H54 (cell line): ENCODE results near the gene TEX12.
"Not testable (repeated sequence)": the region's sequence is repeated elsewhere in the genome, so short reads cannot be mapped to it uniquely, and the experiment has no call there.

Experiments
- DNase-seq: peaks from one replicate; pipeline ENCODE4 v3.0.0; 2011; ENCODE audit warnings: low spot score, mixed read lengths; ENCODE audit not compliant: insufficient read length
- FAIRE-seq: peaks from 3 replicates; lab custom pipeline; 2011; peaks lifted over from hg19 to GRCh38; lab: Jason Lieb, UNC
- POLR2A ChIP-seq: IDR thresholded peaks from 2 replicates; pipeline ENCODE4 v1.6.1; 2011; ENCODE audit warnings: low read depth, mild to moderate bottlenecking, low read length

The TEX12 gene

DNA sequence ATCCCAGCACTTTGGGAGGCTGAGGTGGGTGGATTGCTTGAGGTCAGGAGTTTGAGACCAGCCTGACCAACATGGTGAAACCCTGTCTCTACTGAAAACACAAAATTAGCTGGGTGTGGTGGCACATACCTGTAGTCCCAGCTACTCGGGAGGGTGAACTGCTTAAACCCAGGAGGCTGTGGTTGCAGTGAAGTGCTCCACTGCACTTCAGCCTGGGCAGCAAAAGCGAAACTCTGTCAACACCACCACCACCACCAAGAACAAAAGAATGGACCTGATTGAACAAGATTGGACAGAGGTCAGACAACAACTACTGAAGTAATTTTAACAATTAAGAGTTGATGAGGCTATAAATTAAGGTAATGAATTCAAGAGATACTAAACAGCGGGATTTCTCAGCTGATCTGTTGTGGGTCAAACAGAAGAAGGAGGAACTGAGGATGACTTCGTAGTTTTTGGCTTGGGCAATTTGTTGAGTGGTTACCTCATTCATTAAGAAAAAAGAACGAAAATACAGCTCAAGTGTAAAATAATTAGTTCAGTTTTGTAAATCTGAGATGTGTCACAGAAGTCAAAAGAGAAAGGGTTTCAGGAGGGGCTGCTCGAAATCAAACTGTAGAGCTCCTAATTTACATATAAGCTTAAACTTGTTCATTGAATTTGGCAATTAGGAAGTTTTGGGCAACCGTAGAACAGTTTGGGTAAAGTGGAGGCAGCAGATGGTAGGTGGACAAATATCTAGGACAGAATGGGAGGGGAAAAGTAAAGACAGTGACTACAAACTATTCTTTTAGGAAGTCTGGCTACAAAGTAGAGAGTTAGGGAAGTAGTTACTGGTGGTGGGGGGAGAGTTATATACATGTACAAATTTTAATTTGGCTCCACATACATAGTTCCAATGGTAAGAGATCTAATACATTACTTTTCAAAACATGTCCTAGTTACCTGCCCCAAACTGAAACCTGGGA is 7.8 kb upstream of the TEX12 start:
- DNase-seq, result no peak
- no peak for TF ChIP-seq POLR2A
- no peak for FAIRE-seq

GRCh38 chr11:112160091-112160848 is 6.9 kb upstream of the TEX12 start:
- DNase-seq (no peak), FAIRE-seq (no peak)
- no peak for TF ChIP-seq POLR2A

DNA sequence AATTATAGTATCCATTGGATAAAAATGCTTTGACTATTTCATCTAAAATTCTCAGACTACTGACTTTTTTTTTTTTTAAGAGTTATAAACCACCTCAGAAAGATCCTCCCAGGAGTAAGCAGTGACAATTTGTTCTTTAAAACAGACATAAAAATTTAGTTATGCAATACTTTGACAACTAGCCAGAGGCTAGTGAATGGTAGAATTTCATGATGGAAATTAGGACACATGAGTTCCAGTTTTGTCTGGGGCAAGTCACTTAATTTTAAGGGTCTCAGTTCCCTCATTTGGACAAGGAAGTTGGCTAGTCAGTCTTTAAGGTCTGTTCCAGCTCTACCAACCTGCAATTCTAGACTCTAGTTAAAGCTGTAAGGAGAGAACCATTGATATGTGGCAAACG is 6.2 kb upstream of the TEX12 start:
- FAIRE-seq (no peak), DNase-seq (no peak)
- no peak for TF ChIP-seq POLR2A

DNA sequence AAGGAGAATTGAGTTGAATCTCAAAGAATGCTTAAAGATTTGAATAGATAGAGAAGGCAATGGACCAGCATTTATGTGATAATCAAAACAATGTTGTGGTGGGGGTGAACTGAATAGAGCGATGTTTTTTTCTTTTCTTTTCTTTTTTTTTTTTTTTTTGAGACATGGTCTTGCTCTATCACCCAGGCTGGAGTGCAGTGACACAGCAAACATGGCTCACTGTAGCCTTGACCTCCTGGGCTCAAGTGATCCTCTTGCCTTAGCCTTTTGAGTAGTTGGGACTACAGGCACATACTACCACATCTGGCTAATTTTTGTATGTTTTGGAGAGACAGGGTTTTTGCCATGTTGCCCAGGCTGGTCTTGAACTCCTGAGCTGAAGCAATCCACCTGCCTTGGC is 5.0 kb upstream of the TEX12 start:
- not testable (repeated sequence) for DNase-seq, FAIRE-seq

DNA sequence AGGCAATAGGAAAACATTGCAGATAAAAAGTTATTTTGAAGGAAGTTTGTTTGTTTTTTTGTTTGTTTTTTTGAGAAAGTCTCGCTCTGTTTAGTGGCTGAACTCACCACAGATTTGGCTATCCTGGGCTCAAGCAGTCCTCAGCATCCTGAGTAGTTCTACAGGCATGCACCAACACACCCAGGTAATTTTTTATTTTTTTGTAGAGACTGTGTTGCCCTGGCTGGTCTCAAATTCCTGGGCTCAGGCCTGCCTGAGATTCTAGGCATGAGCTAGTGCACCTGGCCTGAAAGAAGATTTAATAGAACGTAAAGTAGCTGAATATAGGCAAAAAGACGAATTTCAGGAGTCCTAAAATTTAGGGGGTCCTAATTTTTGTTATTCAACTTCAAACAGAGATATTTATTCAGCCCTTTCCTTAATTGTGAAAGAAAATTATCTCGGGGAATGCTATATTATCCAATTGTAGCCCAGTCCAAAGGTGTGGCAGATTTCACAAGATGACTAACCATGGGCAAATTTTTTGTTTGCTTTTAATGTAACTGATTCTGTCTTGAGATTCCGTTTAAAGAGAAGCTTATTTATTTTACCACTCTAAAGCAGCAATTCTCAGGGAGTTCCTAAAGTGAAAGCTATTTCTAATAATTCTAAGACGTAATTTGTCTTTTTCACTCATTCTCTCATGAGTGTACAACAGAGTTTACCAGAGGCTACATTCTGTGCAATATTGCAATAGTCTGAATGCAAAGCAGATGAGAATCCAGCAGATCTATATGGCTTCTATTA is 4.2 kb upstream of the TEX12 start:
- no peak for TF ChIP-seq POLR2A
- FAIRE-seq (no peak), DNase-seq (no peak)

GRCh38 chr11:112163875-112164685 is 3.1 kb upstream of the TEX12 start, which contains the start of gene IL18:
Gene IL18, minus strand, starts transcription at chr11:112164094. Its CDS starts 9,041 bp downstream, at chr11:112155053.
- peak; percentile 52; the same call in 1 of the 2 replicates for TF ChIP-seq POLR2A
- FAIRE-seq (peak; percentile 53), DNase-seq (peak; percentile 37)

DNA sequence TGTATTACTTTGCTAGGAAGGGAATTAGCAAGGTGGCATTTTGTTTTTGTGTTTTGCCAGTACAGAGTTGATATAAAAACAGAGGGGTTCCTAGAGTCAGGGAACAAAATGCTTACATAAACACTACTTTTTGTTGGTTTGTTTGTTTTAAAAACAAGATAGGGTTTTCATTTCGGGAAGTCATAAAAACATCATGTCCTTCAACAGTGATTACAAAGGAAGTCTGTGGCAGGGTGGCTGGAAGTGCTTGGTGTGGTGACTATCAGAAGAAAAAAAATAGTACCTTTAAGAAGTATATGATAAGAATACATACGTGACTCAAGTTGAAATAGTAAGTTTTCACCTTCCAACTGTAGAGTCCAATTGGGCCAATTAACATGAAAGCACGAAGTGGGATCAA is 2.1 kb upstream of the TEX12 start:
- no peak for FAIRE-seq
- DNase-seq, result no peak
- no peak for TF ChIP-seq POLR2A

DNA sequence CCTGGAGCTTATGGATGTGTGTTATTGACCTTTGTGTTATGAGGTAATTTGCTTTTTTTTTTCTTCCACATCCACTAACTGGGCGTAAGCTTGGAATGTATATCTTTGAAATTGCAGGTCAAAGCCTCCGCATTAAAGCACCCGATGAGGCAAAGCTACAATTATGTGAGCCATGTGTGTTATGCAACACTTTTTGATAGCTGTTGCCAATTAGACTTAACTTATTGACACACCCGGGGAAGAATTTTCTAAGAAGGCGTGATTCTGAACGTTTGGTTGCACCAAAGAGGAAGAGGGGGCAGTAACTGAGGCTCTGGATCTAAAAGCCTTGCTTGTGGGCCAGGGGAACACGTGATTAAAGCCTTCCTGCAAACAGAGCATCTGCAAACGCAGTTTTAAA is 610 bp upstream of the TEX12 start:
- DNase-seq, result no peak
- FAIRE-seq, result no peak
- TF ChIP-seq POLR2A, result no peak

DNA sequence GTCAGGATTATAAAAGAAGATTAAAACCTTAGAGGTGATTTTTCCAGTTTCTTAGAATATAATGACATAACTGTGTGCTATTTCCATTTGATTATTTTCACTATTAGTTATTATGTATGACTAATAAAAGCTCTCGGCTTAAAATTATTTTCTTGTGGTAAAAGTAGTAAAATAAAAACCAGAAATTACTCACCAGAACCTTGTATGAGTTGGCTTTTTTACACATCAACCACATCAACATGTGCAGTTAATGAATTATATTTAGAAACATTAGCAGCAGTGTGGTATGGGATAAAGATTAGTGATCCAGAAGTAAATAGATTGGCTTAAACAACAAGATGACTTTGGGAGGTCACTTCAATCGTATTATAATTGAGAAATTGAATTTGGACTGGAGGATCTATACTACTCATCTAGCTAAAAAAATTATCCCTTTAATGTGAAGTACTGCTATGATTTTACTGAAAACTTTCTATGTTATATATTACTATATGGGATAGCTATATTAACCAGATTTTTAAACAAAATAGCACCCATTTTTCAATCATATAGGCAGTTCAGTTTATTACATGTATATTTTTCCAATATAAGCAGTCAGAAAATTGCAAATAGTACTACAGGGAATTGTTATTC is 5.3 kb downstream of the TEX12 start:
- TF ChIP-seq POLR2A, result no peak
- DNase-seq (no peak), FAIRE-seq (no peak)

- no peak for DNase-seq
- no peak for TF ChIP-seq POLR2A
- no peak for FAIRE-seq
These were observed 6.0 kb downstream of the TEX12 start for GRCh38 chr11:112173152-112173551.

DNA sequence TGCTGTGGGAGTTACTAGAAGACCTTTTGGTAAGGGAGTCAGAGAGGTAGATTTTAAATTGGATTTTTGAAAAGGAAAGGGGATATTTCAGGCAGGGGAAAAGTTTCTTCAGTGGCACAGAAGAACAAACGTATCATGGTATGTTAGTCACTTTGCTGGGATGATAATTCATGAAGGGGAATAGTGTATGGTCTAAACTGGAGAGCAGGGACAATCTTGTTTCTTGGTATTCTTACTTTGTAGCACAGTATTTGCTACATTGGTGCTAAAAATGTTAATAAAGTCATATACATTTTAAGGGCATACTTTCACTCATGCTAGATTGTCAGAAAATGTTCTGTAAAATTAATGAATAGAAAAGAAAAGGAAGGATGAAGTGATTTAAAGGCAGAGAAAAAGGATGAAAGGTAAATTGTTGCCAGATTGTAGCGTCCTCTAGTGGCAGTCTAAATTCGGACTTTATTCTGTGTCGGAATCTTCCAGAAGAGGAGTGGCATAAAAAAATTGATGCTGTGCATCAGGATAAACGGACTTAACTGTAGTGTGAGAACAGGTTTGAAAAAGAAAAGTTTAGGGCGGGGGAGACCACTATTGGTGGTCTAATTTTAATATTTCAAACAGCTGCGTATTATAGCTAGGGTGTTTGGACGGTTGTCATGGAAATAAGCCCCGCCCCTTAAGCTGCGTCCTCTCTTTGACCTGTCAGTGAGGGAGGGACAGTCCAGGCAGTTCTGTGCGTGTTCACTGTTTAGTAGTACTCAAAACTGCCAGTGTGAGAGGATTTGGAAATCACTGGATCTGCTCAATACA is 7.8 kb downstream of the TEX12 start, which contains the start of gene BCO2:
BCO2 (plus strand) TSS at position 724 of the 810 bp plus-strand sequence. CDS start 90 bp downstream, outside the sequence.
- peak; percentile 38 for FAIRE-seq
- peak; percentile 26 for DNase-seq
- TF ChIP-seq POLR2A, result no peak

DNA sequence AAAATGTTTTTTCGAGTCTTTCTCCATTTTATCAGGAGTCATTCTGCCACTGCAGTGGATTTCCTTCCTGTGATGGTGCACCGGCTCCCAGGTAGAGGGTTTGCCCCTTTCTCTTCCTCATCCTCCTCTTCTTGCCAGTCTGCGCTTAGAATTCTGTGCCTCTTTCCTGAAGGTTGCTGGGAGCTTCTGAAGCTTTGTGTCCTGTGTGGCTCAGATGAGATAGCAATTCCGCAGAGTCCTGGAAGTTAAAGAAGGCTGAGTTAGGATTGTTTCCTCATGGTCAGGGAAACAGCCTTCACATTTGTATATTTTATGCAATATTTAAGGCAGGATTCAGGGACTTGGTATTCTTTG is 8.4 kb downstream of the TEX12 start:
- FAIRE-seq (no peak), DNase-seq (no peak)
- TF ChIP-seq POLR2A, result no peak
